Lung (tissue), 12 donors: ENCODE measurements around the gene LRRK1. TPM values are rescaled to one million over a fixed set of nuclear protein-coding genes. Genes with fewer than 3 reads are reported as not detected.
A peak's percentile ranks its signal among the peaks of the same experiment; 100 is the strongest.

Experiments used
- ATAC-seq: fragments of 200-7000 bp; cut with Tn5 transposase; one replicate; pipeline ENCODE4 v1.9.1; 2020; ENCODE audit warnings: moderate number of reproducible peaks; ENCODE audit not compliant: insufficient read depth, low FRiP score
- DNase-seq, 3 donors: peaks; one replicate each; pipeline ENCODE4 v3.0.0-alpha.2; 2013 to 2017
- H3K27ac ChIP-seq, 2 donors: one replicate each; pipeline ENCODE4 v1.5.1; 2013; ENCODE audit warnings: mild to moderate bottlenecking in 2 of 2, moderate library complexity in 2 of 2, control low read depth in 1 of 2, inconsistent platforms in 1 of 2, low read depth in 1 of 2, low read length in 1 of 2
- H3K27me3 ChIP-seq, 3 donors: one replicate each; pipeline ENCODE4 v1.5.1; 2013; ENCODE audit warnings: low read length in 2 of 3; ENCODE audit not compliant: control insufficient read depth in 3 of 3, insufficient read depth in 3 of 3
- H3K36me3 ChIP-seq, 4 donors: one replicate each; pipeline ENCODE4 v1.5.1; 2013; ENCODE audit warnings: low read length in 4 of 4, mild to moderate bottlenecking in 1 of 4, moderate library complexity in 1 of 4; ENCODE audit not compliant: control insufficient read depth in 4 of 4, insufficient read depth in 4 of 4
- H3K4me1 ChIP-seq, 5 donors: one replicate each; pipeline ENCODE4 v1.5.1; 2013; ENCODE audit warnings: low read length in 5 of 5, mild to moderate bottlenecking in 2 of 5, moderate library complexity in 1 of 5; ENCODE audit not compliant: control insufficient read depth in 5 of 5, insufficient read depth in 5 of 5
- H3K4me3 ChIP-seq: one replicate; pipeline ENCODE4 v1.5.1; 2013; ENCODE audit warnings: mild to moderate bottlenecking, control low read depth, moderate library complexity
- H3K9ac ChIP-seq, 2 donors: one replicate each; pipeline ENCODE4 v1.5.1; 2013; ENCODE audit warnings: low read length in 2 of 2, control low read depth in 1 of 2; ENCODE audit not compliant: insufficient read depth in 1 of 2
- H3K9me3 ChIP-seq, 4 donors: one replicate each; pipeline ENCODE4 v1.5.1; 2013; ENCODE audit warnings: low read length in 3 of 4, mild to moderate bottlenecking in 1 of 4, moderate library complexity in 1 of 4; ENCODE audit not compliant: control insufficient read depth in 4 of 4, insufficient read depth in 3 of 4
- WGBS, 2 donors: extraction: QIAGEN DNeasy Blood & Tissue Kit; methylation state at CpG; one replicate each; pipeline ENCODE4 v1.1.7; 2013; 5-methylcytosine and 5-hydroxymethylcytosine counted together
- polyA plus RNA-seq, 2 donors: library from polyadenylated mRNA; stranded (reverse); fragments of 200-250 nt; gene quantifications; one replicate each; pipeline ENCODE4 v1.2.1, GENCODE V29; 2013
- total RNA-seq, 2 donors: library from RNA; depleted of rRNA in 1 of 2; stranded (reverse); fragments of >200 nt in 1 of 2; gene quantifications; one replicate each; pipeline ENCODE4 v1.2.1, GENCODE V29; 2014 to 2021
- TF ChIP-seq, protein P1 (sequence below): IDR thresholded peaks from 2 replicates; pipeline ENCODE4 v1.5.1; 2012; ENCODE audit warnings: mild to moderate bottlenecking; ENCODE audit errors: control extremely low read depth, extremely low read depth
- donor health status: control.
- donor health status: control.
- donor health status: Bipolar disorder and iron deficiency.
- donor health status: healthy.
- donor health status: DM: yes; HTN: yes; CAD: no.

Gene LRRK1
- total and polyA plus RNA-seq, 4 donors, result 5.7 to 22.9 (median 9.7) TPM

GRCh38 chr15:101023501-101024072 is 104.4 kb downstream of the LRRK1 start:
- Histone ChIP-seq H3K4me3 (no peak overlapping the region), H3K9me3 (no peaks in the 10 kb centered on the region), H3K9ac (peak overlapping the region in 1 of 2 donors; percentile 11), H3K27ac (peak overlapping the region; percentile 15 to 21), H3K4me1 (peaks cover 5 to 33% (median 19%) of the 10 kb centered on the region in 5 donors), H3K27me3 (no peaks in the 10 kb centered on the region), H3K36me3 (peaks cover 0 to 11% (median 0%) of the 10 kb centered on the region in 4 donors)
- ATAC-seq (no peak), DNase-seq (no peak)
- WGBS, 2 donors, result 62 to 67% methylated on average over 11 of the region's 11 CpGs
- TF ChIP-seq, protein P1, sequence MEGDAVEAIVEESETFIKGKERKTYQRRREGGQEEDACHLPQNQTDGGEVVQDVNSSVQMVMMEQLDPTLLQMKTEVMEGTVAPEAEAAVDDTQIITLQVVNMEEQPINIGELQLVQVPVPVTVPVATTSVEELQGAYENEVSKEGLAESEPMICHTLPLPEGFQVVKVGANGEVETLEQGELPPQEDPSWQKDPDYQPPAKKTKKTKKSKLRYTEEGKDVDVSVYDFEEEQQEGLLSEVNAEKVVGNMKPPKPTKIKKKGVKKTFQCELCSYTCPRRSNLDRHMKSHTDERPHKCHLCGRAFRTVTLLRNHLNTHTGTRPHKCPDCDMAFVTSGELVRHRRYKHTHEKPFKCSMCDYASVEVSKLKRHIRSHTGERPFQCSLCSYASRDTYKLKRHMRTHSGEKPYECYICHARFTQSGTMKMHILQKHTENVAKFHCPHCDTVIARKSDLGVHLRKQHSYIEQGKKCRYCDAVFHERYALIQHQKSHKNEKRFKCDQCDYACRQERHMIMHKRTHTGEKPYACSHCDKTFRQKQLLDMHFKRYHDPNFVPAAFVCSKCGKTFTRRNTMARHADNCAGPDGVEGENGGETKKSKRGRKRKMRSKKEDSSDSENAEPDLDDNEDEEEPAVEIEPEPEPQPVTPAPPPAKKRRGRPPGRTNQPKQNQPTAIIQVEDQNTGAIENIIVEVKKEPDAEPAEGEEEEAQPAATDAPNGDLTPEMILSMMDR, result no peak

GRCh38 chr15:101024073-101024695 is 105.0 kb downstream of the LRRK1 start:
- ATAC-seq (peak; percentile 29), DNase-seq (peak; percentile 60 to 87 (median 78))
- TF ChIP-seq, protein P1, result no peak
- WGBS, 2 donors, result 55 to 70% methylated on average over 11 of the region's 11 CpGs
- Histone ChIP-seq H3K27me3 (no peaks in the 10 kb centered on the region), H3K27ac (peak overlapping the region in 1 of 2 donors; percentile 32), H3K4me3 (no peak overlapping the region), H3K4me1 (peaks cover 5 to 32% (median 19%) of the 10 kb centered on the region in 5 donors), H3K36me3 (peaks cover 0 to 12% (median 0%) of the 10 kb centered on the region in 4 donors), H3K9ac (peak overlapping the region; percentile 3 to 18), H3K9me3 (no peaks in the 10 kb centered on the region)

GRCh38 chr15:101024706-101025500 is 105.7 kb downstream of the LRRK1 start:
- Histone ChIP-seq H3K36me3 (peaks cover 0 to 13% (median 0%) of the 10 kb centered on the region in 4 donors), H3K4me3 (no peak overlapping the region), H3K9me3 (no peaks in the 10 kb centered on the region), H3K27me3 (no peaks in the 10 kb centered on the region), H3K9ac (peak overlapping the region in 1 of 2 donors; percentile 3), H3K4me1 (peaks cover 5 to 32% (median 19%) of the 10 kb centered on the region in 5 donors), H3K27ac (peak overlapping the region in 1 of 2 donors; percentile 21)
- TF ChIP-seq, protein P1, result no peak
- 86 to 90% methylated on average over 20 of the region's 20 CpGs for WGBS, 2 donors
- no peak for ATAC-seq
- no peak for DNase-seq
